Upper lobe of right lung (tissue), 1 donor: Measurements from ENCODE around the gene ACOXL. TPM values are rescaled to one million over a fixed set of nuclear protein-coding genes. Genes with fewer than 3 reads are reported as not detected.
A peak's percentile ranks its signal among the peaks of the same experiment; 100 is the strongest.

Experiments
- ATAC-seq: fragments of 200-7000 bp; cut with Tn5 transposase; one replicate; pipeline ENCODE4 v1.9.1; 2020; ENCODE audit warnings: mild to moderate bottlenecking, moderate library complexity
- DNase-seq: peaks from one replicate; pipeline ENCODE4 v3.0.0-alpha.2; 2020
- H3K27ac ChIP-seq: fragments of 200-600 bp; one replicate; pipeline ENCODE4 v1.8.0; 2022
- H3K27me3 ChIP-seq: fragments of 200-600 bp; one replicate; pipeline ENCODE4 v1.8.0; 2022; ENCODE audit warnings: mild to moderate bottlenecking
- H3K36me3 ChIP-seq: fragments of 200-600 bp; one replicate; pipeline ENCODE4 v1.8.0; 2022
- H3K4me1 ChIP-seq: fragments of 200-600 bp; one replicate; pipeline ENCODE4 v1.8.0; 2022
- H3K4me3 ChIP-seq: fragments of 200-600 bp; one replicate; pipeline ENCODE4 v1.8.0; 2022; ENCODE audit warnings: mild to moderate bottlenecking
- H3K9me3 ChIP-seq: fragments of 200-600 bp; one replicate; pipeline ENCODE4 v1.8.0; 2022
- CTCF ChIP-seq: fragments of 200-600 bp; IDR thresholded peaks from one replicate; pipeline ENCODE4 v1.8.0; 2022; ENCODE audit warnings: antibody characterized with exemption
- intact Hi-C: fragments of 100-400 bp; cut with DNase I; formaldehyde crosslinking; loops from one replicate; pipeline ENCODE4 v1.11.0; 2022
- total RNA-seq: library from RNA; stranded (reverse); fragmentation: NEBNext Ultra II Directional; extraction: Animal tissue kit (Norgen Biotek cat#: 25700); gene quantifications from one replicate; pipeline ENCODE4 v1.2.1, GENCODE V29; 2021
- donor health status: DM: no; HTN: yes; CAD: no; lungs with severe emphysema.

The ACOXL gene
- total RNA-seq, 1 donor from 2014 or later, result 47.5 TPM

GRCh38 chr2:110726285-110726684, 6.1 kb upstream of the ACOXL start:
- H3K27me3 ChIP-seq, result no peaks in the 10 kb centered on the region
- intact Hi-C loops, result no loop called here
- no peak overlapping the region for H3K4me3 ChIP-seq
- ATAC-seq, result peak; percentile 10
- no peak for TF ChIP-seq CTCF
- DNase-seq, result no peak
- H3K9me3 ChIP-seq, result no peaks in the 10 kb centered on the region
- no peak overlapping the region for H3K27ac ChIP-seq
- no peaks in the 10 kb centered on the region for H3K4me1 ChIP-seq
- H3K36me3 ChIP-seq, result no peaks in the 10 kb centered on the region

- H3K9me3 ChIP-seq, result no peaks in the 10 kb centered on the region
- no peak for DNase-seq
- no peak for TF ChIP-seq CTCF
Measured at GRCh38 chr2:110727923-110728322, 4.5 kb upstream of the ACOXL start.

GRCh38 chr2:110729106-110729505, 3.3 kb upstream of the ACOXL start:
- no peak for ATAC-seq

More at GRCh38 chr2:110727923-110728322, 4.5 kb upstream of the ACOXL start:
- no peak overlapping the region for H3K27ac ChIP-seq
- ATAC-seq, result no peak
- peaks cover 7% of the 10 kb centered on the region for H3K4me1 ChIP-seq
- H3K4me3 ChIP-seq, result no peak overlapping the region
- H3K36me3 ChIP-seq, result no peaks in the 10 kb centered on the region
- intact Hi-C loops, result no loop called here
- peaks cover 10% of the 10 kb centered on the region for H3K27me3 ChIP-seq

GRCh38 chr2:110731064-110731463, 1.3 kb upstream of the ACOXL start:
- H3K27ac ChIP-seq, result no peak overlapping the region
- H3K4me1 ChIP-seq, result peaks cover 8% of the 10 kb centered on the region
- TF ChIP-seq CTCF, result no peak
- H3K27me3 ChIP-seq, result peaks cover 24% of the 10 kb centered on the region
- intact Hi-C loops, result no loop called here
- DNase-seq (no peak), ATAC-seq (no peak)
- H3K4me3 ChIP-seq, result no peak overlapping the region
- H3K36me3 ChIP-seq, result no peaks in the 10 kb centered on the region
- H3K9me3 ChIP-seq, result no peaks in the 10 kb centered on the region

More at GRCh38 chr2:110729106-110729505, 3.3 kb upstream of the ACOXL start:
- DNase-seq, result no peak
- Histone ChIP-seq H3K27ac (no peak overlapping the region), H3K9me3 (no peaks in the 10 kb centered on the region), H3K27me3 (peaks cover 21% of the 10 kb centered on the region), H3K4me1 (peaks cover 8% of the 10 kb centered on the region), H3K36me3 (no peaks in the 10 kb centered on the region), H3K4me3 (no peak overlapping the region)
- no peak for TF ChIP-seq CTCF
- intact Hi-C loops, result no loop called here

GRCh38 chr2:110735366-110735765, 3.0 kb downstream of the ACOXL start:
- H3K27me3 ChIP-seq, result peaks cover 34% of the 10 kb centered on the region
- H3K36me3 ChIP-seq, result no peaks in the 10 kb centered on the region
- DNase-seq (peak; percentile 70), ATAC-seq (peak; percentile 77)
- H3K4me3 ChIP-seq, result peak overlapping the region; percentile 16
- peak overlapping the region; percentile 30 for H3K27ac ChIP-seq
- TF ChIP-seq CTCF, result no peak
- H3K9me3 ChIP-seq, result no peaks in the 10 kb centered on the region
- peaks cover 8% of the 10 kb centered on the region for H3K4me1 ChIP-seq
- intact Hi-C loops, result no loop called here

- no peaks in the 10 kb centered on the region for H3K9me3 ChIP-seq
- no peaks in the 10 kb centered on the region for H3K36me3 ChIP-seq
- ATAC-seq (no peak), DNase-seq (no peak)
- no peak overlapping the region for H3K4me3 ChIP-seq
- no peak overlapping the region for H3K27ac ChIP-seq
- H3K27me3 ChIP-seq, result peaks cover 25% of the 10 kb centered on the region
- intact Hi-C loops, result no loop called here
- H3K4me1 ChIP-seq, result peaks cover 3% of the 10 kb centered on the region
- no peak for TF ChIP-seq CTCF
Measured at GRCh38 chr2:110737783-110738182, 5.4 kb downstream of the ACOXL start.
